Measurements from ENCODE around the gene MEF2A. TPM values are rescaled to one million over a fixed set of nuclear protein-coding genes. Genes with fewer than 3 reads are reported as not detected.

MEF2A gene
- total RNA-seq, 1 experiment from 2014 or later, result 19.6 TPM

DNA sequence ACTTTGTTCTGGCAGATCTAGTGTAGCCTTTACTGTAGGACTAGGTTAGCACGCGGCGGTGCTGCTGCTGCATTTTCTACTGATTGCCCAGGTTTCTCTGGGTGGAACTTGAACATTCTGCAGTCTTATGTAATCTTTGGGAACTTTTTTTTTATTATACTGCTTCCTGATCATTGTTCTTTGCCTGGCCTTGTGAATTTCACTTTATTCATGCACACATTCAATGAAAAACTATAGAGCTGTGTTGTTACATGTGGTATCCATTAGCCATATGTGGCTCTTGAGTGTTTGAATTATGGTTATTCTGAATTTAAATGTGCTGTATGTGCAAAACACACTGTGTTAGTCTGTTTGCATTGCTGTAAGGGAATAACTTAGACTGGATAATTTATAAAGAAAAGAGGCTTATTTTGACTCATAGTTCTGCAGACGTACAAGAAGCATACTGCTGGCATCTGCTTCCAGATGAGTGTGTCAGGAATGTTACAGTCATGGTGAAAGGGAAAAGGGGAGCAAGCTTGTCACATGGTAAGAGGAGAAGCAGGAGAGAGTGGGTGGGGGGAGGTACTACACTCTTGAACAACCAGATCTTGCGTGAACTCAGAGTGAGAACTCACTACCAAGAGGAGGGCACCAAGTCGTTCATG, 26.5 kb downstream of the MEF2A start:
- intact Hi-C loops (cut with micrococcal nuclease; ENCODE audit: unreplicated experiment), result no loop called here

GRCh38 chr15:99593070-99593469, 27.3 kb downstream of the MEF2A start:
- DNase-seq, result no peak
- ChIA-PET POLR2A (no interaction called here), CTCF (no interaction called here)
- Mint-ChIP-seq H3K27ac (ENCODE audit: unreplicated experiment) (no peak overlapping the region), H3K9me3 (ENCODE audit: unreplicated experiment) (no peaks in the 10 kb centered on the region), H3K4me3 (ENCODE audit: unreplicated experiment) (no peak overlapping the region), H3K4me1 (ENCODE audit: low read depth, unreplicated experiment) (no peaks in the 10 kb centered on the region), H3K36me3 (ENCODE audit: insufficient read depth, unreplicated experiment) (no peaks in the 10 kb centered on the region), H3K27me3 (ENCODE audit: insufficient read depth, unreplicated experiment) (no peaks in the 10 kb centered on the region)
- H3K27me3 ChIP-seq (replicated peaks; ENCODE audit: control insufficient read depth, insufficient read depth, low read length), result no peaks in the 10 kb centered on the region
- no peaks in the 10 kb centered on the region for H3K4me1 ChIP-seq
- no peaks in the 10 kb centered on the region for H3K36me3 ChIP-seq (ENCODE audit: control insufficient read depth, insufficient read depth, low read length)
- TF ChIP-seq, protein P1, sequence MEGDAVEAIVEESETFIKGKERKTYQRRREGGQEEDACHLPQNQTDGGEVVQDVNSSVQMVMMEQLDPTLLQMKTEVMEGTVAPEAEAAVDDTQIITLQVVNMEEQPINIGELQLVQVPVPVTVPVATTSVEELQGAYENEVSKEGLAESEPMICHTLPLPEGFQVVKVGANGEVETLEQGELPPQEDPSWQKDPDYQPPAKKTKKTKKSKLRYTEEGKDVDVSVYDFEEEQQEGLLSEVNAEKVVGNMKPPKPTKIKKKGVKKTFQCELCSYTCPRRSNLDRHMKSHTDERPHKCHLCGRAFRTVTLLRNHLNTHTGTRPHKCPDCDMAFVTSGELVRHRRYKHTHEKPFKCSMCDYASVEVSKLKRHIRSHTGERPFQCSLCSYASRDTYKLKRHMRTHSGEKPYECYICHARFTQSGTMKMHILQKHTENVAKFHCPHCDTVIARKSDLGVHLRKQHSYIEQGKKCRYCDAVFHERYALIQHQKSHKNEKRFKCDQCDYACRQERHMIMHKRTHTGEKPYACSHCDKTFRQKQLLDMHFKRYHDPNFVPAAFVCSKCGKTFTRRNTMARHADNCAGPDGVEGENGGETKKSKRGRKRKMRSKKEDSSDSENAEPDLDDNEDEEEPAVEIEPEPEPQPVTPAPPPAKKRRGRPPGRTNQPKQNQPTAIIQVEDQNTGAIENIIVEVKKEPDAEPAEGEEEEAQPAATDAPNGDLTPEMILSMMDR (IDR thresholded peaks at IDR 0.05; ENCODE audit: insufficient read depth in 1 of 2, low read depth in 1 of 2, low read length in 1 of 2, severe bottlenecking in 1 of 2, unreplicated experiment in 1 of 2), result no peak
- intact Hi-C loops (cut with micrococcal nuclease; ENCODE audit: unreplicated experiment), result no loop called here
- H3K4me3 ChIP-seq (ENCODE audit: low read depth, low read length), result no peak overlapping the region
- BruUV-seq (replicated peaks), result no TSS peak
- no peaks in the 10 kb centered on the region; the same call in 1 of the 2 replicates for H3K9me3 ChIP-seq

More for the DNA sequence above, 26.5 kb downstream of the MEF2A start:
- Histone ChIP-seq H3K27me3 (replicated peaks; ENCODE audit: control insufficient read depth, insufficient read depth, low read length) (no peaks in the 10 kb centered on the region), H3K4me1 (no peaks in the 10 kb centered on the region), H3K36me3 (ENCODE audit: control insufficient read depth, insufficient read depth, low read length) (no peaks in the 10 kb centered on the region), H3K9me3 (no peaks in the 10 kb centered on the region; the same call in 1 of the 2 replicates), H3K4me3 (ENCODE audit: low read depth, low read length) (no peak overlapping the region)
- no peaks in the 10 kb centered on the region for H3K9me3 Mint-ChIP-seq (ENCODE audit: unreplicated experiment)
- ChIA-PET POLR2A (no interaction called here), CTCF (no interaction called here)
- no TSS peak for BruUV-seq (replicated peaks)
- no peak for DNase-seq
- no peak overlapping the region for H3K27ac Mint-ChIP-seq (ENCODE audit: unreplicated experiment)
- H3K36me3 Mint-ChIP-seq (ENCODE audit: insufficient read depth, unreplicated experiment), result no peaks in the 10 kb centered on the region
- H3K4me1 Mint-ChIP-seq (ENCODE audit: low read depth, unreplicated experiment), result no peaks in the 10 kb centered on the region
- no peak overlapping the region for H3K4me3 Mint-ChIP-seq (ENCODE audit: unreplicated experiment)
- no peaks in the 10 kb centered on the region for H3K27me3 Mint-ChIP-seq (ENCODE audit: insufficient read depth, unreplicated experiment)
- TF ChIP-seq, protein P1 (IDR thresholded peaks at IDR 0.05; ENCODE audit: insufficient read depth in 1 of 2, low read depth in 1 of 2, low read length in 1 of 2, severe bottlenecking in 1 of 2, unreplicated experiment in 1 of 2), result no peak

DNA sequence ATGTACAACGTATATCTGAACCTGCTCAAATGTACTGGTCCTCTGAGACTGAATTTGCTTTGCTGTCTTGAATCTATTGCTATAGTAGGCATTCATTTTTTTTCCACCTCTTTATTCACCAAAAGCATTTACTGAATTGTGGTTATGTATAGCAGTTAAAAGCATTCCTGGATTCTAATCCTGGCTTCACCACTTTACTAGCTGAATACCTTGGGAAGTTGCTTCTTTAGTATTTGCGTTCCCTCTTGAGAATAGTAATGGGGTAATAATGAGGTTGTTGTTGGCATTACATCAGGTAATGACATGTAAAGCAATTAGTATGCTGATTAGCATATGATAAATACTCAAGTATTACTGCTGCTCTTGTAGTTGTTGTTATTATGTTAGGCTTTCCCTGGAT, 29.1 kb downstream of the MEF2A start:
- TF ChIP-seq, protein P1 (IDR thresholded peaks at IDR 0.05; ENCODE audit: insufficient read depth in 1 of 2, low read depth in 1 of 2, low read length in 1 of 2, severe bottlenecking in 1 of 2, unreplicated experiment in 1 of 2), result no peak
- Mint-ChIP-seq H3K27ac (ENCODE audit: unreplicated experiment) (no peak overlapping the region), H3K9me3 (ENCODE audit: unreplicated experiment) (no peaks in the 10 kb centered on the region), H3K4me1 (ENCODE audit: low read depth, unreplicated experiment) (no peaks in the 10 kb centered on the region), H3K36me3 (ENCODE audit: insufficient read depth, unreplicated experiment) (no peaks in the 10 kb centered on the region), H3K27me3 (ENCODE audit: insufficient read depth, unreplicated experiment) (no peaks in the 10 kb centered on the region), H3K4me3 (ENCODE audit: unreplicated experiment) (no peak overlapping the region)
- H3K9me3 ChIP-seq, result no peaks in the 10 kb centered on the region; the same call in 1 of the 2 replicates
- H3K27me3 ChIP-seq (replicated peaks; ENCODE audit: control insufficient read depth, insufficient read depth, low read length), result no peaks in the 10 kb centered on the region
- ChIA-PET POLR2A (no interaction called here), CTCF (no interaction called here)
- no peak for DNase-seq
- BruUV-seq (replicated peaks), result no TSS peak
- no peaks in the 10 kb centered on the region for H3K36me3 ChIP-seq (ENCODE audit: control insufficient read depth, insufficient read depth, low read length)
- H3K4me1 ChIP-seq, result no peaks in the 10 kb centered on the region
- intact Hi-C loops (cut with micrococcal nuclease; ENCODE audit: unreplicated experiment), result no loop called here
- no peak overlapping the region for H3K4me3 ChIP-seq (ENCODE audit: low read depth, low read length)

All from Caco-2 (cell line).